HepG2 (cell line): ENCODE measurements around the gene GPR158. TPM values are rescaled to one million over a fixed set of nuclear protein-coding genes. Genes with fewer than 3 reads are reported as not detected.

Experiments used
- ATAC-seq: fragments of 200-7000 bp; cut with Tn5 transposase; 3 replicates; pipeline ENCODE4 v1.9.1; 2020; ENCODE audit warnings: mild to moderate bottlenecking, moderate library complexity
- BruUV-seq: library from RNA; stranded (reverse); fragments of 400-500 nt; replicated peaks from 2 replicates; lab custom pipeline; 2021; lab: Mats Ljungman, UMichigan
- CTCF ChIA-PET: fragments of 300-600 bp; formaldehyde crosslinking; extraction: SDS; loops from one replicate; lab custom pipeline; 2021; ENCODE audit warnings: low total read pairs, inconsistent platforms, low intra/inter-chr PET ratio; lab: Yijun Ruan, JAX
- POLR2A ChIA-PET: fragments of 350-600 bp; sonication (Branson Sonifier 250); formaldehyde crosslinking; loops from one replicate; lab custom pipeline; 2020; ENCODE audit warnings: antibody characterized with exemption, inconsistent platforms; lab: Yijun Ruan, JAX
- DNase-seq: peaks from one replicate; pipeline ENCODE4 v3.0.0-alpha.2; 2015; ENCODE audit warnings: low spot score
- FAIRE-seq: peaks from 3 replicates; lab custom pipeline; 2011; peaks lifted over from hg19 to GRCh38; lab: Jason Lieb, UNC
- H2AFZ ChIP-seq: one replicate; pipeline ENCODE4 v1.6.1; 2011; ENCODE audit warnings: low read length, inconsistent platforms
- H3K27ac ChIP-seq: fragments of 300-600 bp; 3 replicates; pipeline ENCODE4 v1.8.0; 2011; ENCODE audit warnings: mixed run types, mild to moderate bottlenecking, mixed read lengths, low read length, inconsistent platforms; ENCODE audit not compliant: insufficient read depth; ENCODE audit errors: extremely low read length
- H3K27me3 ChIP-seq, 2 experiments: fragments of 200-600 bp in 1 of 2; 2 replicates in 1 of 2; 3 replicates in 1 of 2; pipeline versions ENCODE4 v1.6.0 to v1.8.0; 2011; ENCODE audit warnings: low read length in 2 of 2, mild to moderate bottlenecking in 2 of 2, moderate library complexity in 2 of 2, inconsistent platforms in 1 of 2; ENCODE audit not compliant: insufficient read depth in 2 of 2, control insufficient read depth in 1 of 2
- H3K36me3 ChIP-seq, 2 experiments: fragments of 200-600 bp in 1 of 2; replicated peaks in 1 of 2; 2 replicates in 1 of 2; 3 replicates in 1 of 2; pipeline versions ENCODE4 v1.5.1 to v1.8.0; 2011; ENCODE audit warnings: low read length in 2 of 2, inconsistent platforms in 1 of 2; ENCODE audit not compliant: insufficient read depth in 2 of 2, control insufficient read depth in 1 of 2
- H3K4me1 ChIP-seq: 2 replicates; pipeline ENCODE4 v1.5.1; 2012; ENCODE audit warnings: low read length, inconsistent platforms; ENCODE audit not compliant: insufficient read depth
- H3K4me2 ChIP-seq: 2 replicates; pipeline ENCODE4 v1.6.0; 2011; ENCODE audit warnings: low read depth, low read length, inconsistent platforms
- H3K4me3 ChIP-seq, 3 experiments: fragments of 200-600 bp in 1 of 3; sonication (generic), shearing (Covaris generic) in 1 of 3; replicated peaks in 1 of 3; 2 replicates each; pipeline ENCODE4 v1.5.1; 2011 to 2016; ENCODE audit warnings: low read length in 3 of 3, inconsistent platforms in 2 of 3, low read depth in 2 of 3, mild to moderate bottlenecking in 2 of 3, control low read depth in 1 of 3, mixed read lengths in 1 of 3; ENCODE audit not compliant: insufficient read depth in 1 of 3
- H3K79me2 ChIP-seq: one replicate; pipeline ENCODE4 v1.6.1; 2011; ENCODE audit warnings: low read length, inconsistent platforms; ENCODE audit not compliant: insufficient read depth
- H3K9ac ChIP-seq: 2 replicates; pipeline ENCODE4 v1.6.0; 2011; ENCODE audit warnings: mild to moderate bottlenecking, low read depth, low read length, inconsistent platforms; ENCODE audit not compliant: insufficient read depth
- H3K9me3 ChIP-seq: 2 replicates; pipeline ENCODE4 v1.5.1; 2012; ENCODE audit warnings: mild to moderate bottlenecking, low read length
- H4K20me1 ChIP-seq: 2 replicates; pipeline ENCODE4 v1.6.0; 2011; ENCODE audit warnings: inconsistent platforms, mild to moderate bottlenecking, low read length, moderate library complexity; ENCODE audit not compliant: insufficient read depth
- BRCA1 ChIP-seq: sonication (generic); formaldehyde crosslinking; IDR thresholded peaks from 2 replicates; pipeline ENCODE4 v1.4.0; 2020; ENCODE audit warnings: missing genetic modification reagents
- CBX5 ChIP-seq: sonication (generic); formaldehyde crosslinking; IDR thresholded peaks from 2 replicates; pipeline ENCODE4 v1.4.0; 2020; ENCODE audit warnings: missing genetic modification reagents, borderline replicate concordance
- CEBPZ ChIP-seq: IDR thresholded peaks from 2 replicates; pipeline ENCODE4 v1.6.1; 2012; ENCODE audit warnings: low read length, improper control_type of control experiment
- ETV5 ChIP-seq: IDR thresholded peaks from 2 replicates; pipeline ENCODE4 v1.6.1; 2018; ENCODE audit warnings: missing biosample characterization, missing genetic modification reagents, inconsistent platforms, borderline replicate concordance
- MAX ChIP-seq: IDR thresholded peaks from 2 replicates; pipeline ENCODE4 v1.6.1; 2012; ENCODE audit warnings: inconsistent platforms
- PBX2 ChIP-seq: IDR thresholded peaks from 2 replicates; pipeline ENCODE4 v1.6.1; 2016; ENCODE audit warnings: control low read depth
- SRY ChIP-seq: sonication (generic); formaldehyde crosslinking; IDR thresholded peaks from 2 replicates; pipeline ENCODE4 v1.8.0; 2022; ENCODE audit warnings: mild to moderate bottlenecking, missing genetic modification reagents
- SSRP1 ChIP-seq: IDR thresholded peaks from 2 replicates; pipeline ENCODE4 v1.6.1; 2016; ENCODE audit warnings: control low read depth
- TP53 ChIP-seq: sonication (generic); formaldehyde crosslinking; conservative IDR thresholded peaks from 2 replicates; pipeline ENCODE4 v1.4.0; 2020; ENCODE audit warnings: missing genetic modification reagents
- ZBTB33 ChIP-seq: sonication (generic); formaldehyde crosslinking; IDR thresholded peaks from 2 replicates; pipeline ENCODE4 v1.4.0; 2020; ENCODE audit warnings: missing genetic modification reagents
- ZFP62 ChIP-seq: sonication (generic); formaldehyde crosslinking; IDR thresholded peaks from 2 replicates; pipeline ENCODE4 v1.4.0; 2020; ENCODE audit warnings: missing genetic modification reagents
- WGBS: methylation state at CpG from one replicate; pipeline ENCODE4 v1.1.6; 2017; ENCODE audit warnings: low lambda C conversion rate; 5-methylcytosine and 5-hydroxymethylcytosine counted together
- in situ Hi-C: cut with HindIII; loops from 2 replicates; pipeline ENCODE4 v1.10.0; 2017; ENCODE audit warnings: low pct_unique_long_range_greater_than_20kb; ENCODE audit not compliant: extremely low pct_ligation_motif_present
- intact Hi-C: fragments of 100-400 bp; cut with micrococcal nuclease; formaldehyde crosslinking; loops from one replicate; pipeline ENCODE4 v1.10.0; 2022; ENCODE audit not compliant: unreplicated experiment
- polyA plus RNA-seq, 8 experiments: library from polyadenylated mRNA; depleted of rRNA in 3 of 8; stranded (reverse) in 7 of 8; unstranded in 1 of 8; fragments of >200 nt; fragmentation: Illumina TruSeq in 4 of 8; extraction: Trizol in 4 of 8; gene quantifications; 2 replicates each; pipeline versions ENCODE4 v1.2.1 to v1.2.3, GENCODE V29; 2011 to 2016; ENCODE audit warnings: low read depth in 4 of 8, missing spikeins in 1 of 8, mixed read lengths in 1 of 8; ENCODE audit not compliant: insufficient read depth in 1 of 8
- total RNA-seq, 5 experiments: library from RNA; depleted of rRNA; stranded (reverse); fragments of >200 nt; fragmentation: Illumina TruSeq; extraction: Trizol; gene quantifications; 2 replicates each; pipeline ENCODE4 v1.2.3, GENCODE V29; 2016; ENCODE audit warnings: low read depth in 1 of 5

Gene GPR158
- total and polyA plus RNA-seq, 2 of the 13 experiments (the other 11 are each of a cell fraction or from before 2014, with no cell fraction given) = not detected

- 0% methylated on average over 2 of the region's 3 CpGs for WGBS
- FAIRE-seq (no peak), DNase-seq (no peak), ATAC-seq (no peak)
- H3K36me3 ChIP-seq = no peaks in the 10 kb centered on the region
- H3K27ac ChIP-seq = no peak overlapping the region
- no peaks in the 10 kb centered on the region for H4K20me1 ChIP-seq
- H3K4me2 ChIP-seq = no peak overlapping the region
- CTCF ChIA-PET = no interaction called here
- peaks cover 50% of the 10 kb centered on the region for H3K9me3 ChIP-seq
- no peak overlapping the region for H3K9ac ChIP-seq
- no peak for TF ChIP-seq ZFP62 (CRISPR knock-in tag)
- no peak for TF ChIP-seq MAX
- no peak for TF ChIP-seq SSRP1 (CRISPR knock-in tag)
- TF ChIP-seq TP53 = no peak
- TF ChIP-seq ZBTB33 (CRISPR knock-in tag) = no peak
- no peak for TF ChIP-seq CEBPZ
- TF ChIP-seq ETV5 (CRISPR knock-in tag) = no peak
- TF ChIP-seq PBX2 (CRISPR knock-in tag) = no peak
- TF ChIP-seq BRCA1 (CRISPR knock-in tag) = no peak
- no peak for TF ChIP-seq CBX5 (CRISPR knock-in tag)
- TF ChIP-seq SRY (CRISPR knock-in tag) = no peak
- in situ Hi-C loops = no loop called here
- H3K4me1 ChIP-seq = no peaks in the 10 kb centered on the region
- no peaks in the 10 kb centered on the region for H3K27me3 ChIP-seq
- no peak overlapping the region for H2AFZ ChIP-seq
- H3K4me3 ChIP-seq = no peak overlapping the region
- BruUV-seq = no TSS peak
- no peaks in the 10 kb centered on the region for H3K79me2 ChIP-seq
- intact Hi-C loops = no loop called here
- POLR2A ChIA-PET = no interaction called here
These were observed 217.3 kb downstream of the GPR158 start for GRCh38 chr10:25392132-25392531.
